Activated T-cell treated with anti-CD3 and anti-CD28 coated beads, Interleukin-2, amount 50 U/mL, for 72 hours (primary cell): ENCODE measurements around the gene LYZL1. TPM values are rescaled to one million over a fixed set of nuclear protein-coding genes. Genes with fewer than 3 reads are reported as not detected.
"Not testable (repeated sequence)": the region's sequence is repeated elsewhere in the genome, so short reads cannot be mapped to it uniquely, and the experiment has no call there.

Source experiments
- ATAC-seq, 2 donors: fragments of 150-1000 bp; cut with Tn5 transposase; replicated peaks in 1 of 2; 2 replicates each; pipeline ENCODE4 v1.10.0; 2021; ENCODE audit warnings: moderate library complexity in 2 of 2, mild to moderate bottlenecking in 1 of 2
- DNase-seq, 2 donors: peaks; one replicate each; pipeline ENCODE4 v3.0.0; 2021 to 2022; ENCODE audit warnings: mixed read lengths in 1 of 2
- H3K27ac Mint-ChIP-seq: one replicate; pipeline ENCODE4 v1.8.0; 2022; ENCODE audit warnings: mild to moderate bottlenecking, moderate library complexity, mixed read lengths
- H3K27me3 Mint-ChIP-seq: one replicate; pipeline ENCODE4 v1.8.0; 2022; ENCODE audit warnings: low read depth, mixed read lengths
- H3K36me3 Mint-ChIP-seq, 2 donors: one replicate each; pipeline ENCODE4 v1.8.0; 2022; ENCODE audit warnings: mixed read lengths in 2 of 2, mild to moderate bottlenecking in 1 of 2; ENCODE audit not compliant: insufficient read depth in 2 of 2
- H3K4me1 Mint-ChIP-seq: one replicate; pipeline ENCODE4 v1.8.0; 2022; ENCODE audit warnings: low read depth, mixed read lengths
- H3K4me3 Mint-ChIP-seq, 2 donors: one replicate each; pipeline ENCODE4 v1.8.0; 2022; ENCODE audit warnings: mild to moderate bottlenecking in 2 of 2, mixed read lengths in 2 of 2, moderate library complexity in 2 of 2
- H3K9me3 Mint-ChIP-seq, 2 donors: one replicate each; pipeline ENCODE4 v1.8.0; 2022; ENCODE audit warnings: mixed read lengths in 2 of 2
- total RNA-seq, 2 donors: library from RNA; stranded (reverse); gene quantifications; one replicate each; pipeline ENCODE4 v1.2.3, GENCODE V29; 2022

LYZL1 gene
- total RNA-seq, 2 donors from 2014 or later: not detected

DNA sequence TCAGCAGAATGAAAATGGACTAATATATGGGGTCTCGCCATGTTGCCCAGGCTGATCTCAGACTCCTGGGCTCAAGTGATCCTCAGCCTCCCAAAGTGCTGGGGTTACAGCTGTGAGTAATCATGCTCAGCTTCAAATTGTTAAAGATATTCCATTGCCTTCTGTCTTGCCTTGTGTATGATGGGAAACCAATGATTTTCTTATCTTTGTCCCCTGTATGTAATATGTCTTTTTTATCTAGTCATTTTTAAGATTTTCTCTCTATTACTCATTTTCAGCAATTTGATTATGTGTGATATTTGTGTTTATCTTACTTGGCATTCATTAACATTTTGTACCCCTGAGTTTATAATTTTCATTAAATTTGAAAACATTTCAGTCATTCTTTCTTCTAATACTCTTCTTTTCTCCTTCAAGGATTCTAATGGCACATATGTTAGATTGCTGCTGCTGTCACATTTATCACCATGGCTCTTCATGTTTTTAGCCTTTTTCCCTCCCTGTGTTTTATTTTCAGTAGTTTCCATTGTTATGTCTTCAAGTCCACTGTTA, 12.6 kb downstream of the LYZL1 start:
- peaks cover 22% of the 10 kb centered on the region for H3K27me3 Mint-ChIP-seq
- no peaks in the 10 kb centered on the region for H3K4me1 Mint-ChIP-seq
- no peak for ATAC-seq
- H3K9me3 Mint-ChIP-seq: peaks cover 10 to 11% of the 10 kb centered on the region in 2 donors
- no peak overlapping the region for H3K27ac Mint-ChIP-seq
- H3K4me3 Mint-ChIP-seq: no peak overlapping the region
- H3K36me3 Mint-ChIP-seq: peaks cover 4 to 17% of the 10 kb centered on the region in 2 donors
- no peak for DNase-seq

DNA sequence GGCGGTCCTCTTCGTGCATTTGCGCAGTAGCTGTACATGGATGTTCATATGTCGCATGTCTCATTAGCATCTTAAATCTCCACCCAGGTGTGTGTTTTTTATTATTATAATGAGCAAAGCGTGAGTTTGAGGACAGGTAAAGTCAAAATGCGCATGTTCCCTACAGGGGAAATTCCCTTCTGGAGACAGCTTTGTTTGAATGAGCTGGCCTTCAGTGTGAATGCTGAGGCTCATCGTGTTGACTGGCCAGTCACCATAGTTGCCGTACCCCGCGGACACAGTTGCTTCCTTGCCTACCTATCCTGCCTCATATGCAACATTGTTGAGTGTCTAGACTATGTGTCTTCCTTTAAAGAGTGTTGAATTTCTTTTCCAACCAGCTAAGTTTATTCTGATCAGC, 13.6 kb downstream of the LYZL1 start:
- Mint-ChIP-seq H3K4me1 (no peaks in the 10 kb centered on the region), H3K9me3 (peaks cover 8 to 11% of the 10 kb centered on the region in 2 donors)

DNA sequence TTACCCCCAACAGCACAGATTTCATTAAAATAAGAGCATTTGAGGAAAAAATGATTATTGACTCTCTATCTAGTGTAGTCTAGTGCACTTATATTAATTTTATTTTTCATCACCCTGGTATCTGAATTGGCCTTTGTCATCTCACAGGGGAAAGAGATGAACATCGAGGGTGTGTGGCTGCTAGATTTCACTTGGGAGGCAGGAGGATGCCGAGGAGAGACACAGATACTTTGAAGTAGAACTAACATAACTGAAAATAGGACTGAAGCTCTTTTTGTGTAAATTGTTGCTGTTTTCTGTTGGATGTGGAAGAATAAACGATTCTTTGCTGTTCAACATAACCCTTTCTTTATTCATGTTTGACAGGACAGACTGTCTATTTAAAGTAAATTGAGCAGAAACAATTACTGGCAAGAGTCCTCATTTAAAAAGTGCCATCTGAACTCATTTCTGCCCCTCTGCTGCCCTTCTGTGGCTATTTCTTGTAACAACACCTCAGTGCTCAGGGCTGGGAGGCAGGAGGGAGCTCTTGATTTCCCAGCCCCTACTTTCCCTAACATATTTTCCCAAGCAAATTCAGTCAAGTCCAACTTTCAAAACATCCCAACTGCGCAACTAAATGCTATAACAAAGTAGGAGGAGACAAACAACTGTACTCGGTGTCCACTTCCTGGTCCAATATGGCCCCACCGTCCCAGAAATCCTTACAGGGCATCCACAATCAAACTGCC, 15.6 kb downstream of the LYZL1 start:
- peaks cover 4 to 6% of the 10 kb centered on the region in 2 donors for H3K9me3 Mint-ChIP-seq
- H3K27ac Mint-ChIP-seq: no peak overlapping the region
- peak in 1 of 2 donors; percentile 53 for ATAC-seq
- no peaks in the 10 kb centered on the region for H3K4me1 Mint-ChIP-seq
- peak overlapping the region in 1 of 2 donors; percentile 45 for H3K4me3 Mint-ChIP-seq
- H3K27me3 Mint-ChIP-seq: peaks cover 22% of the 10 kb centered on the region
- H3K36me3 Mint-ChIP-seq: peaks cover 4 to 10% of the 10 kb centered on the region in 2 donors
- peak; percentile 29 to 38 for DNase-seq

More for the DNA sequence above, 13.6 kb downstream of the LYZL1 start:
- Mint-ChIP-seq H3K27me3 (peaks cover 22% of the 10 kb centered on the region), H3K36me3 (peaks cover 4 to 14% of the 10 kb centered on the region in 2 donors), H3K27ac (no peak overlapping the region), H3K4me3 (no peak overlapping the region)
- no peak for ATAC-seq
- DNase-seq: no peak

- no peak overlapping the region for H3K27ac Mint-ChIP-seq
- ATAC-seq: no peak
Observed at GRCh38 chr10:29304995-29305335, 16.1 kb downstream of the LYZL1 start.

GRCh38 chr10:29306688-29307087, 17.8 kb downstream of the LYZL1 start:
- Mint-ChIP-seq H3K9me3 (peaks cover 0 to under 1% of the 10 kb centered on the region in 2 donors), H3K4me1 (no peaks in the 10 kb centered on the region), H3K27ac (no peak overlapping the region), H3K4me3 (no peak overlapping the region), H3K27me3 (peaks cover 14% of the 10 kb centered on the region), H3K36me3 (peaks cover 2 to 3% of the 10 kb centered on the region in 2 donors)
- no peak for DNase-seq
- ATAC-seq: no peak

More at GRCh38 chr10:29304995-29305335, 16.1 kb downstream of the LYZL1 start:
- no peak for DNase-seq
- Mint-ChIP-seq H3K36me3 (peaks cover 4 to 10% of the 10 kb centered on the region in 2 donors), H3K4me1 (no peaks in the 10 kb centered on the region), H3K4me3 (peak overlapping the region in 1 of 2 donors; percentile 45), H3K27me3 (peaks cover 22% of the 10 kb centered on the region), H3K9me3 (peaks cover 4 to 6% of the 10 kb centered on the region in 2 donors)

DNA sequence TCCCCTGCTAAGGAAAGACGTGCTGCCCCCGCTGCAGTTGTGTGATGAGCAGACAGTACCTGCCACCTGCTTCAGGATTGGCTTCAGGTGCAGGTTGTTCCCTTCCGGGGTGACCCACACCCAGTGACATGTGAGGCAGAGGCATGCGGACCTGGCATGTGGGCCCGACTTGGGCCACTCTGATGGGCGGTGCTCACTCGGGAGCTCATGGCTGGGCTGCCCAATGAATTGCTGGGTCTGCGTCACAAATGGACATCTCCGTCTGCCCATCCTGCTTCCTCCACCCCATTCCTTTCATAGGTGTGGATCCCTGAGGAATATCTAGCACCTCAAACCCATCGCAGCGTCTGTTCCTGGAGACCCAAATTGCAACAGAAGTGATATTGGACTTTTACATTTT, 19.3 kb downstream of the LYZL1 start:
- DNase-seq, H3K36me3 Mint-ChIP-seq, H3K4me1 Mint-ChIP-seq, H3K9me3 Mint-ChIP-seq, H3K4me3 Mint-ChIP-seq, ATAC-seq, H3K27ac Mint-ChIP-seq: not testable (repeated sequence)
- H3K27me3 Mint-ChIP-seq: peaks cover 14% of the 10 kb centered on the region

DNA sequence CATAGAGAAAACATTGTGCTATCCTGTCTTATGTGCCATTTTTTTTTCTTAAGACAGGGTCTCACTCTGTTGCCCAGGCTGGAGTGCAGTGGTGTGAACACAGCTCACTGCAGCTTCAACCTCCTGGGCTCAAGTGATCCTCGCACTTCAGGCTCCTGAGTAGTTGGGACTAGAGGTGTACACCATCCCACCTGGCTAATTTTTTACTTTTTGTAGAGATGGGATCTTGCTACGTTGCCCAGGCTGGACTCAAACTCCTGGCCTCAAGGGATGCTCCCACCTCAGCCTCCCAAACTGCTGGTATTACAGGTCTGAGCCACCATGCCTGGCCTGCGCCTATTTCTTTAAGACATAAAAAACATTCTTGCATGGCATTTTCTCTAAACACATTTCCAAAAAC, 20.6 kb downstream of the LYZL1 start:
- Mint-ChIP-seq H3K27me3 (peaks cover 14% of the 10 kb centered on the region), H3K36me3 (no peaks in the 10 kb centered on the region), H3K4me3 (no peak overlapping the region), H3K4me1 (no peaks in the 10 kb centered on the region), H3K9me3 (no peaks in the 10 kb centered on the region), H3K27ac (no peak overlapping the region)
- no peak for ATAC-seq
- DNase-seq: no peak

- peaks cover 13% of the 10 kb centered on the region for H3K27me3 Mint-ChIP-seq
- H3K27ac Mint-ChIP-seq, ATAC-seq, DNase-seq, H3K4me3 Mint-ChIP-seq, H3K36me3 Mint-ChIP-seq, H3K9me3 Mint-ChIP-seq, H3K4me1 Mint-ChIP-seq: not testable (repeated sequence)
Observed at GRCh38 chr10:29310463-29310862, 21.6 kb downstream of the LYZL1 start.

GRCh38 chr10:29313071-29313470, 24.2 kb downstream of the LYZL1 start:
- Mint-ChIP-seq H3K36me3 (no peaks in the 10 kb centered on the region), H3K4me3 (no peak overlapping the region), H3K9me3 (no peaks in the 10 kb centered on the region), H3K27ac (no peak overlapping the region), H3K27me3 (peaks cover 27% of the 10 kb centered on the region), H3K4me1 (peaks cover 7% of the 10 kb centered on the region)
- ATAC-seq (no peak), DNase-seq (no peak)

DNA sequence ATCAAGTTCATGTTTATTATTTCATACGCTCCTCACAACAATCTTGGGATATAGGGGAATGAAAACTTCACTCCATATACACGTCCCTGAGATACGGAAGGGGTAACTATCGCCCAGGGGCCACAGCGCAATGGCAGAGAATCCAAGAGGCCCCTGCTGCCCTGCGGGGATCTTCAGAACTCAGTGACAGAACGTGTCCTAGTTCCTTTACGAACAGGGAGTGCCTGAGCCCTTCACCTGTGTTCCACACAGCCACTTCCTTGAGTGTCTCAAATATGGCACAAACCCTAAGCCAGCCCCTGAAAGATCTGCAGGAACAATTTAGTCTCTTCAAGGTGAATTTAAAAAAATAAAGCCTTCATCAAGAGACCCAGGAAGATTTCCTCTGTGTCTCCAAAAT, 25.9 kb downstream of the LYZL1 start:
- no peaks in the 10 kb centered on the region for H3K36me3 Mint-ChIP-seq
- no peak overlapping the region for H3K27ac Mint-ChIP-seq
- no peak for ATAC-seq

DNA sequence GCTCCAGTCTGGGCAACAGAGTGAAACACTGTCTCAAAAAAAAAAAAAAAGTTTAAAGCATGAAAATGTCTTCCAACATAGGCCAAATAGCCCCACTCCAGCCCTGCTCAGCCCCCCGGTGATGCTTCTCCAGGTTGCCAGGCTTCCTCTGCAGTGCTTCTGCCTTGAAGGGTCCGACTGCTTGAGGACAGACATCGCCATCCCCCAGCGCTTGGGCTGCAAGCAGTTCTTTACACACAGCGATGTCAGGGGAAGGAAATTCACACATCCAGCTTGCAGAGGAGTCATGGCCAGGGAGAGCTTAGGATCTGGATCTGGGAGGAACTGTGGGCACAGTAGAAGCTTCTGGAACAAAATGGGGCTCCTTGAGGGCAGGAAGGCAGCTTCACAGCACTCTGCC, 26.9 kb downstream of the LYZL1 start:
- peaks cover 43% of the 10 kb centered on the region for H3K27me3 Mint-ChIP-seq
- no peak for ATAC-seq

More for the DNA sequence above, 25.9 kb downstream of the LYZL1 start:
- no peak overlapping the region for H3K4me3 Mint-ChIP-seq
- peaks cover 13% of the 10 kb centered on the region for H3K4me1 Mint-ChIP-seq
- H3K9me3 Mint-ChIP-seq: no peaks in the 10 kb centered on the region
- DNase-seq: no peak
- peaks cover 39% of the 10 kb centered on the region for H3K27me3 Mint-ChIP-seq

GRCh38 chr10:29316308-29317026, 27.6 kb downstream of the LYZL1 start:
- H3K4me3 Mint-ChIP-seq: no peak overlapping the region
- H3K27me3 Mint-ChIP-seq: peaks cover 43% of the 10 kb centered on the region
- H3K9me3 Mint-ChIP-seq: no peaks in the 10 kb centered on the region
- DNase-seq: no peak
- H3K27ac Mint-ChIP-seq: no peak overlapping the region
- no peak for ATAC-seq
- no peaks in the 10 kb centered on the region for H3K36me3 Mint-ChIP-seq
- H3K4me1 Mint-ChIP-seq: peaks cover 13% of the 10 kb centered on the region

More for the DNA sequence above, 26.9 kb downstream of the LYZL1 start:
- Mint-ChIP-seq H3K27ac (no peak overlapping the region), H3K4me3 (no peak overlapping the region), H3K4me1 (peaks cover 13% of the 10 kb centered on the region), H3K9me3 (no peaks in the 10 kb centered on the region), H3K36me3 (no peaks in the 10 kb centered on the region)
- DNase-seq: no peak

- H3K9me3 Mint-ChIP-seq: no peaks in the 10 kb centered on the region
- no peaks in the 10 kb centered on the region for H3K36me3 Mint-ChIP-seq
- no peak for DNase-seq
- peaks cover 13% of the 10 kb centered on the region for H3K4me1 Mint-ChIP-seq
- no peak overlapping the region for H3K4me3 Mint-ChIP-seq
- peaks cover 43% of the 10 kb centered on the region for H3K27me3 Mint-ChIP-seq
- ATAC-seq: no peak
- no peak overlapping the region for H3K27ac Mint-ChIP-seq
Observed at GRCh38 chr10:29317027-29317420, 28.2 kb downstream of the LYZL1 start.
